Karpas-422 (cell line): Measurements from ENCODE around the gene SRGAP1. TPM values are rescaled to one million over a fixed set of nuclear protein-coding genes. Genes with fewer than 3 reads are reported as not detected.
"Not testable (repeated sequence)": the region's sequence is repeated elsewhere in the genome, so short reads cannot be mapped to it uniquely, and the experiment has no call there.

Source experiments
- DNase-seq: peaks from one replicate; pipeline ENCODE4 v3.0.0-alpha.2; 2015
- H2AFZ ChIP-seq: fragments of 200-600 bp; sonication (generic); 2 replicates; pipeline ENCODE4 v1.6.1; 2014; ENCODE audit warnings: antibody characterized with exemption, low read length, mixed read lengths
- H3K27ac ChIP-seq: fragments of 200-600 bp; sonication (generic); 2 replicates; pipeline ENCODE4 v1.5.1; 2014; ENCODE audit warnings: mild to moderate bottlenecking, low read length, moderate library complexity
- H3K27me3 ChIP-seq: fragments of 200-600 bp; sonication (generic); 2 replicates; pipeline ENCODE4 v1.6.1; 2014; ENCODE audit warnings: low read length, mixed read lengths
- H3K36me3 ChIP-seq: fragments of 200-600 bp; sonication (generic); 2 replicates; pipeline ENCODE4 v1.6.1; 2014; ENCODE audit warnings: low read length, mixed read lengths; ENCODE audit not compliant: insufficient read depth
- H3K4me1 ChIP-seq: fragments of 200-600 bp; sonication (generic); 2 replicates; pipeline ENCODE4 v1.6.1; 2014; ENCODE audit warnings: mild to moderate bottlenecking, low read length, mixed read lengths
- H3K4me2 ChIP-seq: fragments of 200-600 bp; sonication (generic); 2 replicates; pipeline ENCODE4 v1.6.1; 2014; ENCODE audit warnings: low read length, low read depth, mild to moderate bottlenecking; ENCODE audit not compliant: poor library complexity, severe bottlenecking
- H3K4me3 ChIP-seq: fragments of 200-600 bp; sonication (generic); 2 replicates; pipeline ENCODE4 v1.5.1; 2014; ENCODE audit warnings: mild to moderate bottlenecking, antibody characterized with exemption, low read length, mixed read lengths
- H3K79me2 ChIP-seq: fragments of 200-600 bp; sonication (generic); 2 replicates; pipeline ENCODE4 v1.6.1; 2014; ENCODE audit warnings: mild to moderate bottlenecking, low read length, mixed read lengths
- H3K9ac ChIP-seq: fragments of 200-600 bp; sonication (generic); 2 replicates; pipeline ENCODE4 v1.6.0; 2014; ENCODE audit warnings: low read length
- H3K9me2 ChIP-seq: fragments of 200-600 bp; sonication (generic), shearing (Covaris generic); replicated peaks from 2 replicates; pipeline ENCODE4 v1.6.0; 2014; ENCODE audit warnings: mild to moderate bottlenecking, low read length, moderate library complexity; ENCODE audit not compliant: insufficient read depth
- H3K9me3 ChIP-seq: fragments of 300-700, 200-600 bp; sonication (generic); 2 replicates; pipeline ENCODE4 v1.6.1; 2014; ENCODE audit warnings: low read length, mixed read lengths
- H4K20me1 ChIP-seq: fragments of 200-600 bp; sonication (generic); 2 replicates; pipeline ENCODE4 v1.6.1; 2014; ENCODE audit warnings: mild to moderate bottlenecking, antibody characterized with exemption, low read length, low read depth; ENCODE audit not compliant: insufficient read depth
- total RNA-seq: library from RNA; depleted of rRNA; stranded (reverse); fragments of >200 nt; shearing (Covaris generic); gene quantifications from 2 replicates; pipeline ENCODE4 v1.2.3, GENCODE V29; 2014; ENCODE audit warnings: low replicate concordance

SRGAP1 gene
- total RNA-seq, 1 experiment from 2014 or later: not detected

DNA sequence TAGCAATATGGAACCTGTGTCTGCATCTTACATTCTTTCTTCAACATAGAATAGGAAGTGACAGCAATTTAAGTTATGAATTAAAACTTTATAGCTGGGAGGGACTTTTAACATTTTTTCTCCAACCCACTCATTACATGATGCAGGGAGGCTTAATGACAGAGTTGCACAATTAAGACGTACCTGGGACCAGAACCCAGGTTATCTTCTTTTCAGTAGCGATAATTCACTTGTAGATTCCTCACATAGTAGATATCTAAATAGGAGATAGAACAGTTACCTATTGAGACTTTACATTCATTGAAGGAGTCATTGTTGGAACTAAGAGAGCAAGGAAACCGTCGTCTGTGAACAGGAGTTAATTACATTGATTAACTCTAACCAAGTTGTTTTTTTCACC lies 5.1 kb downstream of the SRGAP1 start:
- Histone ChIP-seq H3K27me3 (no peaks in the 10 kb centered on the region), H3K4me3 (no peak overlapping the region), H3K79me2 (no peaks in the 10 kb centered on the region), H3K4me1 (peaks cover under 1% of the 10 kb centered on the region; the same call in 1 of the 2 replicates), H3K4me2 (no peak overlapping the region), H3K9me3 (no peaks in the 10 kb centered on the region), H2AFZ (no peak overlapping the region), H3K9me2 (no peaks in the 10 kb centered on the region), H4K20me1 (no peaks in the 10 kb centered on the region), H3K27ac (no peak overlapping the region), H3K9ac (no peak overlapping the region), H3K36me3 (no peaks in the 10 kb centered on the region)
- DNase-seq: no peak

DNA sequence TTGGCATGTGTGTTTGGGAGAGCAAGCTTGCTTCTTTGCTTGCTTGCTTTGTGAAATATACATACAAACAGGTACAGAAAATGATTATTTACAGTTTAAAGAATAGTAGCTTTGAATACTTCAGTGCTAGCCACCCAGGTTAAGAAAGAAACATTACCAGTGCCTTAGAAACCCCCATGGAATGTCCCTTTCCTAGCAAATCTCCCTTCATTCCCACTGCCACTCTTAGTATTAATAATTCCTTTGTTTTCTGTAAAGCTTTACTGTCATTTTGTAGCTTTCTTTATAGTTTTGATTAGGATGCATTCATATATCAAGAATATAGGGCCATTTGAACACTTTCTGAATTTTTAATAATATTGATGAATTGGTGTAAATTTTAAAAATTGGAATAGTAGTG lies 9.5 kb downstream of the SRGAP1 start:
- no peak overlapping the region for H3K27ac ChIP-seq
- no peak overlapping the region for H2AFZ ChIP-seq
- H4K20me1 ChIP-seq: no peaks in the 10 kb centered on the region
- no peak for DNase-seq
- no peaks in the 10 kb centered on the region for H3K27me3 ChIP-seq
- no peak overlapping the region for H3K9ac ChIP-seq
- H3K9me2 ChIP-seq: no peaks in the 10 kb centered on the region
- H3K4me1 ChIP-seq: no peaks in the 10 kb centered on the region
- no peaks in the 10 kb centered on the region for H3K9me3 ChIP-seq
- H3K79me2 ChIP-seq: no peaks in the 10 kb centered on the region
- H3K4me3 ChIP-seq: no peak overlapping the region
- H3K36me3 ChIP-seq: no peaks in the 10 kb centered on the region
- H3K4me2 ChIP-seq: no peak overlapping the region

- no peak overlapping the region for H3K4me3 ChIP-seq
- no peaks in the 10 kb centered on the region for H3K79me2 ChIP-seq
- no peaks in the 10 kb centered on the region for H3K9me3 ChIP-seq
- H2AFZ ChIP-seq: no peak overlapping the region
- H3K27me3 ChIP-seq: no peaks in the 10 kb centered on the region
- no peaks in the 10 kb centered on the region for H3K9me2 ChIP-seq
- H3K4me1 ChIP-seq: no peaks in the 10 kb centered on the region
- H4K20me1 ChIP-seq: no peaks in the 10 kb centered on the region
- no peaks in the 10 kb centered on the region for H3K36me3 ChIP-seq
- no peak for DNase-seq
- H3K9ac ChIP-seq: no peak overlapping the region
- no peak overlapping the region for H3K4me2 ChIP-seq
- H3K27ac ChIP-seq: no peak overlapping the region
Measured at GRCh38 chr12:63855299-63855698, 10.8 kb downstream of the SRGAP1 start.

DNA sequence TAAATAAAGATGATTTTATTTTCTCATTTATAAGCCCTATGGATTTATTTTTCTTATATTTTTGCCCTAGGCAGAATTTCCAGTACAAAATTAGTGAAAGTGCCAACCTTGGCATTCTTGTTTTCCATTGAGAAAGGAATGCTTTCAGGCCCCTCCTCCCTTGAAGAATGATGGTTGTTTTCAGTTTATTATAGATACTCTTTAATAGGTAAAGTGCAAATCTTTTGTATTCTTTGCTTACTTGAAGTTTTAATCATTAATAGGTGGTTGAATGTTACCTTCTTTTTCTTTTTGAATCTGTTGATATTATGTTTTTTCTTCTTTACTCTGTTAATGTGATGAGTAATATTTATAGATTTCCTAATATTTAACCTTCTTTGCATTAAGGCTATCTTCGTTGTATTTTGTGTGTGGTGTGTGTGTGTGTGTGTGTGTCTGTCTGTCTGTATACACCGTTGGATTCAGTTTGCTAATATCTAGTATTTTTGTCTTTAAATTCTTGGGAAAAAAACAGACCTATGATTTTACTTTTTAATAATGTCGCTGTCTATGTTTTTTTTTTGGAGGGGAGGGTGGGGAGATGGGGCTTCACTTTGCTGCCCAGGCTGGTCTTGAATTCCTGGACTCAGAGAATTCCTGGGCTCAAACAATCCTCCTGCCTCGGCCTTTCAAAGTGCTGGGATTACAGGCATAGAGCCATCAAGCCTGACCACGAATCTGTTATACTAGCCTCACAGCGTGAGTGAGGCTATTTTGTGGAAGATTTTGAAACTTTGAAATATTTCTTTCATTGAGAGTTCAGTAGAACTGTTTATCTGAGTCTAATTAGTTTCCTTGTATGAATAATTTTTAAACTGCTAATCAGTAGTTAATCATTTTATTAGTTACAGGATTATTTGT lies 13.5 kb downstream of the SRGAP1 start:
- DNase-seq: no peak
- Histone ChIP-seq H3K4me2 (no peak overlapping the region), H3K27me3 (no peaks in the 10 kb centered on the region), H3K9me2 (no peaks in the 10 kb centered on the region), H3K9ac (no peak overlapping the region), H3K36me3 (no peaks in the 10 kb centered on the region), H2AFZ (no peak overlapping the region), H3K79me2 (no peaks in the 10 kb centered on the region), H3K4me3 (no peak overlapping the region), H3K9me3 (no peaks in the 10 kb centered on the region), H3K4me1 (no peaks in the 10 kb centered on the region), H3K27ac (no peak overlapping the region), H4K20me1 (no peaks in the 10 kb centered on the region)

DNA sequence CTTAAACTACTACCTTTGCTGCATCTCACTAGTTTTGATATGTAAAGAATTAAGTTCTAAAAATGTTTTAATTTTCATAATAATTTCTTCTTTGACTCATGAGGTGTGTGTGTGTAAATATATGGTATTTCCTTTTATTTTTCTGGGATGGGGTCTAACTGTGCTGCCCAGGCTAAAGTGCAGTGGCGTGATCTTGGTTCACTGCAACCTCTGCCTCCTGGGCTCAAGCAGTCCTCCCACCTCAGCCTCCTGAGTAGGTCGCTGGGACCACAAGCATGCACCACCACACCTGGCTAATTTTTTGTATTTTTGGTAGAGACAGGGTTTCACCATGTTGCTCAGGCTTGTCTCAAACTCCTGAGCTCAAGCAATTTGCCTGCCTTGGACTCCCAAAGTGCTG lies 15.4 kb downstream of the SRGAP1 start:
- H3K79me2 ChIP-seq, H2AFZ ChIP-seq, H3K4me3 ChIP-seq, H3K27ac ChIP-seq, H3K27me3 ChIP-seq, H3K4me1 ChIP-seq, H3K4me2 ChIP-seq, H3K9me2 ChIP-seq, H3K9ac ChIP-seq, DNase-seq, H4K20me1 ChIP-seq, H3K36me3 ChIP-seq, H3K9me3 ChIP-seq: not testable (repeated sequence)

DNA sequence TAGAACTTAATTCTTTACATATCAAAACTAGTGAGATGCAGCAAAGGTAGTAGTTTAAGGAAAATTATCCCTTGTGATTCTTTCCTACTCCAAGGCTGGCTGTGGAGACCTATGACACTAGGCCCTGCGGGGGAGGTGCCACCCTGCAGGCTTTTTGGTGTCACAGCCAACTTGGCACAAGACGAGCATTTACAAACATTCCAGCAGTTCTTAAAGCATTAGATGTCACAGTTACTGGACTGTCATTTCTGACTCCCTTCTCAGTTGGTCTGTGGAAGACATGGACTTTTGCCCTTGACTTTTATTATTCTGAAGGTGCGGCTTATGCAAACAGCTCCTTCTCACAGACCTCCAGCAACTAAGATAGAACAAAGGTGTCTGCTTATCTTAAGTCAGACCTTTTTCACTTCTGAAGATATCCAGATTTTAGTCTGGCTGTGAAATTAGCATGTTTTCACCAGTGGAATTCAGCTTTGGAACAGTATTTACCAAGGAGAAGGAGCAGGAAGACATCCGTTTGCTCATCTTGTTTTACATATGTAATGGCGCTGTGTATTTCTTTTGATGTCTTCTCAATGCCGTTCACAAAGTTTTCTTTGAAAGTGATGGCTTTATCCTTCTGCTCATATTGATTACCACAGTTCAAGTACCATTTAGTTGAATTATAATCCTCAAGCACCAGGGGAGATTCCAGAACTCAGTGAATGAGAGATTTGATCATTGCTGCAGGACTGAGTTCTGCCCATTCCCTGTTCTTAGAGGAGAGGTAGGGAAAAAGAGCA lies 17.9 kb downstream of the SRGAP1 start:
- H4K20me1 ChIP-seq: no peaks in the 10 kb centered on the region
- H3K27me3 ChIP-seq: no peaks in the 10 kb centered on the region
- no peak overlapping the region for H3K9ac ChIP-seq
- H3K9me3 ChIP-seq: no peaks in the 10 kb centered on the region
- H3K4me2 ChIP-seq: no peak overlapping the region
- DNase-seq: no peak
- H2AFZ ChIP-seq: no peak overlapping the region
- no peak overlapping the region for H3K27ac ChIP-seq
- H3K36me3 ChIP-seq: no peaks in the 10 kb centered on the region
- H3K9me2 ChIP-seq: no peaks in the 10 kb centered on the region
- no peak overlapping the region for H3K4me3 ChIP-seq
- no peaks in the 10 kb centered on the region for H3K79me2 ChIP-seq
- no peaks in the 10 kb centered on the region for H3K4me1 ChIP-seq

DNA sequence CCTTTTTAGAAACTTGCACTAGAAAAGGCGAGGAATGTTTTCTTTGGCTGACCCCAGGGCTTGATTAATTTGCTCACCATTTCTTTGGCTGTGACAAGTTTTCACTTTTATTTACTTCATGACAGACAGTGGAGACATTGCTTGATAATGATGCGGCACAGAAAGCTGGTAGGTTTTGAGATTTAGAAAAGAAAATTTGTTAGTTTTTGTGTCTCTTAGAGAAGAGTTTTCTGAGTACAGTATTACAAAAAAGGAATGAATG lies 18.4 kb downstream of the SRGAP1 start:
- Histone ChIP-seq H3K4me1 (no peaks in the 10 kb centered on the region), H2AFZ (no peak overlapping the region), H3K4me3 (no peak overlapping the region), H3K4me2 (no peak overlapping the region), H3K27me3 (no peaks in the 10 kb centered on the region), H3K9ac (no peak overlapping the region), H3K27ac (no peak overlapping the region), H4K20me1 (no peaks in the 10 kb centered on the region), H3K36me3 (no peaks in the 10 kb centered on the region), H3K9me2 (no peaks in the 10 kb centered on the region), H3K9me3 (no peaks in the 10 kb centered on the region), H3K79me2 (no peaks in the 10 kb centered on the region)
- no peak for DNase-seq

GRCh38 chr12:63863658-63864453 lies 19.4 kb downstream of the SRGAP1 start:
- H3K9ac ChIP-seq: no peak overlapping the region
- no peak overlapping the region for H3K4me3 ChIP-seq
- no peak for DNase-seq
- no peaks in the 10 kb centered on the region for H3K9me3 ChIP-seq
- no peaks in the 10 kb centered on the region for H3K4me1 ChIP-seq
- H2AFZ ChIP-seq: no peak overlapping the region
- no peak overlapping the region for H3K27ac ChIP-seq
- H3K79me2 ChIP-seq: no peaks in the 10 kb centered on the region
- no peak overlapping the region for H3K4me2 ChIP-seq
- no peaks in the 10 kb centered on the region for H3K27me3 ChIP-seq
- H3K36me3 ChIP-seq: no peaks in the 10 kb centered on the region
- no peaks in the 10 kb centered on the region for H4K20me1 ChIP-seq
- H3K9me2 ChIP-seq: no peaks in the 10 kb centered on the region
